Right atrium auricular region (tissue), 2 donors: Measurements from ENCODE around the gene LPAR5. TPM values are rescaled to one million over a fixed set of nuclear protein-coding genes. Genes with fewer than 3 reads are reported as not detected.

Source experiments
- DNase-seq: peaks from one replicate; pipeline ENCODE4 v3.0.0-alpha.2; 2019; ENCODE audit warnings: low spot score
- H3K27ac ChIP-seq, 2 donors: fragments of 200-600 bp; sonication (generic); 1 replicate in 1 of 2; 2 replicates in 1 of 2; pipeline ENCODE4 v1.5.1; 2016 to 2019
- H3K27me3 ChIP-seq, 2 donors: fragments of 200-600 bp; sonication (generic); one replicate each; pipeline versions ENCODE4 v1.5.1 to v1.6.0; 2017 to 2019
- H3K36me3 ChIP-seq: fragments of 200-600 bp; sonication (generic); one replicate; pipeline ENCODE4 v1.5.1; 2016
- H3K4me1 ChIP-seq, 2 donors: fragments of 200-600 bp; sonication (generic); one replicate each; pipeline versions ENCODE4 v1.5.1 to v1.6.0; 2017 to 2019
- H3K4me3 ChIP-seq, 2 donors: fragments of 200-600 bp; sonication (generic); 1 replicate in 1 of 2; 2 replicates in 1 of 2; pipeline ENCODE4 v1.5.1; 2017 to 2019; ENCODE audit warnings: mild to moderate bottlenecking in 1 of 2, moderate library complexity in 1 of 2
- H3K9me3 ChIP-seq, 2 donors: fragments of 200-600 bp; sonication (generic); one replicate each; pipeline ENCODE4 v1.5.1; 2019
- CTCF ChIP-seq, 2 donors: fragments of 200-600 bp; sonication (generic); IDR thresholded peaks; one replicate each; pipeline ENCODE4 v1.5.1; 2019; ENCODE audit warnings: antibody characterized with exemption in 2 of 2
- total RNA-seq, 2 donors: library from RNA; depleted of rRNA; stranded (reverse); fragments of >200 nt; gene quantifications; one replicate each; pipeline ENCODE4 v1.1.0, GENCODE V29; 2016

LPAR5 gene
- 1 to 10 TPM; 1.6 to 3.7 TPM for total RNA-seq

- H3K4me1 ChIP-seq, result peaks cover 0 to 6% of the 10 kb centered on the region in 2 donors
- H3K27me3 ChIP-seq, result no peaks in the 10 kb centered on the region
- no peaks in the 10 kb centered on the region for H3K36me3 ChIP-seq
- no peaks in the 10 kb centered on the region for H3K9me3 ChIP-seq
- H3K4me3 ChIP-seq, result no peak within 1 kb of the TSS
- H3K27ac ChIP-seq, result no peak within 1 kb of the TSS
- DNase-seq, result no peak
- TF ChIP-seq CTCF (IDR thresholded peaks at IDR 0.05), result no peak
These were observed at the start of gene LPAR5 for GRCh38 chr12:6635856-6636531. Gene LPAR5 (minus strand): TSS chr12:6635959. CDS start chr12:6621248, 14,711 bp downstream.

GRCh38 chr12:6684609-6685008 is 48.9 kb upstream of the LPAR5 start:
- Histone ChIP-seq H3K4me1 (peaks cover 0 to 28% of the 10 kb centered on the region in 2 donors), H3K36me3 (peaks cover 10% of the 10 kb centered on the region), H3K9me3 (no peaks in the 10 kb centered on the region), H3K27ac (no peak overlapping the region), H3K4me3 (no peak overlapping the region), H3K27me3 (no peaks in the 10 kb centered on the region)
- peak in 1 of 2 donors; percentile 54 for TF ChIP-seq CTCF (IDR thresholded peaks at IDR 0.05)
- no peak for DNase-seq

- H3K36me3 ChIP-seq, result peaks cover 73% of the 10 kb centered on the region
- DNase-seq, result no peak
- H3K27ac ChIP-seq, result no peak overlapping the region
- no peak for TF ChIP-seq CTCF (IDR thresholded peaks at IDR 0.05)
- H3K27me3 ChIP-seq, result no peaks in the 10 kb centered on the region
- no peak overlapping the region for H3K4me3 ChIP-seq
- no peaks in the 10 kb centered on the region for H3K4me1 ChIP-seq
- no peaks in the 10 kb centered on the region for H3K9me3 ChIP-seq
These were observed 41.2 kb upstream of the LPAR5 start for GRCh38 chr12:6676962-6677361.

GRCh38 chr12:6672143-6672542 is 36.4 kb upstream of the LPAR5 start:
- Histone ChIP-seq H3K36me3 (peaks cover 92% of the 10 kb centered on the region), H3K4me3 (no peak overlapping the region), H3K9me3 (no peaks in the 10 kb centered on the region), H3K4me1 (no peaks in the 10 kb centered on the region), H3K27ac (no peak overlapping the region), H3K27me3 (no peaks in the 10 kb centered on the region)
- no peak for DNase-seq
- no peak for TF ChIP-seq CTCF (IDR thresholded peaks at IDR 0.05)

- H3K4me1 ChIP-seq, result no peaks in the 10 kb centered on the region
- H3K36me3 ChIP-seq, result peaks cover 59% of the 10 kb centered on the region
- H3K27me3 ChIP-seq, result no peaks in the 10 kb centered on the region
- no peak for TF ChIP-seq CTCF (IDR thresholded peaks at IDR 0.05)
- H3K4me3 ChIP-seq, result no peak overlapping the region
- DNase-seq, result no peak
- no peak overlapping the region for H3K27ac ChIP-seq
- no peaks in the 10 kb centered on the region for H3K9me3 ChIP-seq
These were observed 31.9 kb upstream of the LPAR5 start for GRCh38 chr12:6667559-6668210.
